ENCODE data around the gene FSHB.

Gene FSHB

GRCh38 chr11:30225642-30226041 is 5.2 kb upstream of the FSHB start:
- Histone ChIP-seq H3K4me1 (no peaks in the 10 kb centered on the region), H3K27ac (no peak overlapping the region), H3K4me2 (ENCODE audit: low read length) (no peak overlapping the region), H3K9ac (no peak overlapping the region), H3K27me3 (ENCODE audit: control insufficient read depth, insufficient read depth, low read length) (no peaks in the 10 kb centered on the region), H3K79me2 (no peaks in the 10 kb centered on the region), H3K9me3 (ENCODE audit: control insufficient read depth, low read length) (no peaks in the 10 kb centered on the region), H3K36me3 (ENCODE audit: control insufficient read depth, insufficient read depth, low read length) (no peaks in the 10 kb centered on the region), H2AFZ (no peak overlapping the region), H3K4me3 (ENCODE audit: low read depth, low read length) (no peak overlapping the region)
- no peak for TF ChIP-seq CTCF (IDR thresholded peaks at IDR 0.05)

- Histone ChIP-seq H3K36me3 (ENCODE audit: control insufficient read depth, insufficient read depth, low read length) (no peaks in the 10 kb centered on the region), H3K4me2 (ENCODE audit: low read length) (no peak overlapping the region), H2AFZ (no peak overlapping the region), H3K4me1 (no peaks in the 10 kb centered on the region), H3K27me3 (ENCODE audit: control insufficient read depth, insufficient read depth, low read length) (no peaks in the 10 kb centered on the region), H3K9ac (no peak overlapping the region), H3K27ac (no peak overlapping the region), H3K9me3 (ENCODE audit: control insufficient read depth, low read length) (no peaks in the 10 kb centered on the region), H3K79me2 (no peaks in the 10 kb centered on the region), H3K4me3 (ENCODE audit: low read depth, low read length) (no peak overlapping the region)
- TF ChIP-seq CTCF (IDR thresholded peaks at IDR 0.05): no peak
Observed at GRCh38 chr11:30228323-30228884, 2.4 kb upstream of the FSHB start.

- Histone ChIP-seq H3K4me2 (ENCODE audit: low read length) (no peak overlapping the region), H3K27ac (no peak overlapping the region), H3K4me1 (no peaks in the 10 kb centered on the region), H3K9ac (no peak overlapping the region), H3K36me3 (ENCODE audit: control insufficient read depth, insufficient read depth, low read length) (no peaks in the 10 kb centered on the region), H3K4me3 (ENCODE audit: low read depth, low read length) (no peak overlapping the region), H2AFZ (no peak overlapping the region), H3K27me3 (ENCODE audit: control insufficient read depth, insufficient read depth, low read length) (no peaks in the 10 kb centered on the region), H3K9me3 (ENCODE audit: control insufficient read depth, low read length) (no peaks in the 10 kb centered on the region), H3K79me2 (no peaks in the 10 kb centered on the region)
- no peak for TF ChIP-seq CTCF (IDR thresholded peaks at IDR 0.05)
Observed at GRCh38 chr11:30239025-30239424, 8.2 kb downstream of the FSHB start.

- no peak for TF ChIP-seq CTCF (IDR thresholded peaks at IDR 0.05)
- Histone ChIP-seq H3K9ac (no peak overlapping the region), H3K27ac (no peak overlapping the region), H3K27me3 (ENCODE audit: control insufficient read depth, insufficient read depth, low read length) (no peaks in the 10 kb centered on the region), H3K4me1 (no peaks in the 10 kb centered on the region), H3K4me3 (ENCODE audit: low read depth, low read length) (no peak overlapping the region), H3K36me3 (ENCODE audit: control insufficient read depth, insufficient read depth, low read length) (no peaks in the 10 kb centered on the region), H3K79me2 (no peaks in the 10 kb centered on the region), H3K9me3 (ENCODE audit: control insufficient read depth, low read length) (no peaks in the 10 kb centered on the region), H3K4me2 (ENCODE audit: low read length) (no peak overlapping the region), H2AFZ (no peak overlapping the region)
Observed at GRCh38 chr11:30244265-30244664, 13.5 kb downstream of the FSHB start.

- no peak for TF ChIP-seq CTCF (IDR thresholded peaks at IDR 0.05)
- Histone ChIP-seq H3K27me3 (ENCODE audit: control insufficient read depth, insufficient read depth, low read length) (no peaks in the 10 kb centered on the region), H3K4me2 (ENCODE audit: low read length) (no peak overlapping the region), H3K9me3 (ENCODE audit: control insufficient read depth, low read length) (no peaks in the 10 kb centered on the region), H3K4me1 (no peaks in the 10 kb centered on the region), H3K36me3 (ENCODE audit: control insufficient read depth, insufficient read depth, low read length) (no peaks in the 10 kb centered on the region), H3K9ac (no peak overlapping the region), H2AFZ (no peak overlapping the region), H3K4me3 (ENCODE audit: low read depth, low read length) (no peak overlapping the region), H3K79me2 (no peaks in the 10 kb centered on the region), H3K27ac (no peak overlapping the region)
Observed at GRCh38 chr11:30245621-30246020, 14.8 kb downstream of the FSHB start.

Data from parathyroid adenoma (tissue), 2 donors.